Measurements from ENCODE around the gene BSN.

BSN gene

GRCh38 chr3:49553692-49554632 lies at the start of gene BSN:
TSS of gene BSN (plus strand) at chr3:49554477. CDS start at chr3:49554603, 126 bp downstream.
- DNase-seq: peak; percentile 89

DNA sequence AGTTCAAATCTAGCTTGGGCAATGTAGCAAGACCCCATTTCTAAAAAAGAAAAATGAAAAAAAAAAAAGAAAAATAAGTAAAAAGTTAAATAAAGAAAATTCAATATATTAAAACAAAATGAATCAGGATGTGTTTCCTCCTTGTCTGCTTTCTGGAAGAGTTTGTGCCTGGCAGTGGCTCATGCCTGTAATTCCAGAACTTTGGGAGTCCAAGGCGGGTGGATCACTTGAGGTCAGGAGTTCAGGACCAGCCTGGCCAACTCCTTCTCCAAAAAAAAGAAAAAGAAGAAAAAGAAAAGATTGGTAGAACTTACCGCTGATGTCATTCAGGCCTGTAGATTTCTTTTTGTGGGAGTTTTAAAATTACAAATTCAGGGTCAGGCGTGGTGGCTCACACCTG lies 47.4 kb upstream of the BSN start:
- DNase-seq: no peak

DNA sequence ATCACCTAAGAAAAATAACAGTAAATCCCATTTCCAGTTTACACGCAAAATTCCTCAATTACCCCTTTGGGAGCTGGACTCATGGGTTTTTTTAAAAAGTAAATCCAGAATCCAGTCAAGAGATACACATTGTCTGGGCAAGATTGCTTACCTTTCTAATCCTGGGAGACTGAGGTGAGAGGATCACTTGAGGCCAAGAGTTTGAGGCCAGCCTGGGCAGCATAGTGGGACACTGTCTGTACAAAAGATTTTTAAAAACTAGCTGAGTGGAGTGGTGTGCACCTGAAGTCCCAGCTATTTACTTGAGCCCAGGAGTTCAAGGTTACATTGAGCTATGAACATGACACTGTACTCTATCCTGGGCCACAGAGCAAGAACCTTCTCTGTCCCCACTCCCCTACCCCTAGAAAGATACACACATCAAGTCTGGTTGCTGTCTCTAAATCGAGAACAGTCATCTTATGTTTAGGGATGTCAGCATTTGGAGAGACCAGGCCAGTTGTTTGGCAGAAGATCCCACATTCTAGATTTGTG lies 45.2 kb upstream of the BSN start:
- no peak for DNase-seq

- DNase-seq: no peak
These were observed 42.6 kb upstream of the BSN start for GRCh38 chr3:49511639-49512038.

GRCh38 chr3:49512781-49513355 lies 41.4 kb upstream of the BSN start:
- DNase-seq: no peak

DNA sequence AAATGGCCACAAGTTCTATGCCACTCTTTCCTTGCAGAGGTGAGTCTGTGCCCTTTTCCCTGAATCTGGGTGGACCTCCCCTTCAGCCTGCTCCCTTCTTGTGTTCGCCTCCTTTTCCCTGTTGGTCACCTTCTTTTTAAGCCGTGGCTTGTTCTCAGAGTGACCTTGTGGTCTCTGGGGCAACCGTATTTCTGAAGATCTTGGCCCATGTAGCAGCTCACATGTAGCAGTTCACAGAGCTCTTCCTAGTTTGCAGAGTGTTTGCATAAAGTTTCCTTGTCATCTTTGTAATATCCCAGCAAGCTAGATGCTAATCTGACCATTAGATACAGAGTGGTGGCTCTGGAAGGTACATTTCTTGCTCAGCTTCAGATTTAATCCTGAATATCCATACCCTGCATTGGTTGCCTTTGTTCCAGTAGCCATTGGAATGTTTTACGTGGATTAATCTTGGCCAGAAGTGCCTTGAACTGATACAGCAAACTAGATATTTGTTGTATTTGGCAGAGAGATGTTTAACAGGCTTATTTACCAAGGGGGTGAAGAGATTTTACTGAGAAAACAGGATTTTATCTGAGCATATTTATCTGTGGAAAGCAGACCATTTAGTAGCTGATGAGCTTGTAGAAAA lies 40.7 kb upstream of the BSN start:
- no peak for DNase-seq

DNA sequence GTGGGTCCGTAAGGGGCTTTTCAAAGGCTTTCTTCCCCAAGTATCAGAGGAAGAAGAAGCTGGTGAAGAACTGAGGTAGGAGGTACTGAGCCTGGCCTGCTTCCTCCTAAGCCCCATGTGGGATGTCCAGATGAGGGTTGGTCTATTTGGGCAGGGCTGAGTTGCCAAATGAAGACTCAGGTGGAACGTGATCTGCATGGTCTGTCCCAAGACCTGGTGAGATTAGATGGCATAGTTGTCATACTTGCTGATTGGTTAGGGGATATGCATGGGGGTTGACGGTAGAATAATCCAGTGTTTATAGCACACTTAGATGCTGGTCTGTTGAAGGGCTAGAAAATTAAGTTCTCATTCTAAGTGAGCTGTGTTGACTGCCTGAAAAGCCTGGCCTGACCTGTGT lies 36.3 kb upstream of the BSN start:
- DNase-seq: no peak

GRCh38 chr3:49518441-49518840 lies 35.8 kb upstream of the BSN start:
- no peak for DNase-seq

DNA sequence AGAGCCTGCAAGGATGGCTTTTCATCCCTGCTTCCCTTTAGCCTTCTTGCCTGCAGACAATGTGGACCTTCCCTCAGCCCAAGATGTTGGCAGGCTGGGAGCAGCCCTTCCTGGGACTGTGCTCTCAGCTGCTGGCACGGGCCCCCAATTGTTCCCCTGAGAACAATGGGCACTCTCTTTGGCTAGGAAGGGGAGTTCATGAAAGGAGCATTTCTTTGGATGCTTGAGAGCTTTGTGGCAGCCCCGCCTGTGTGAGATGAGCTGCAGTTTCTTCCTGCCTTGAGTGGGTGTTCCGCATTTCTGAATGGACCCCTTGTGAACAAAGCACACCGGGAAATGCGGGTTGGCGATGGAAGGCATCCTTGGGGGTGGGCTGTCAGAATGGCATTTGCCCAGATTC lies 35.0 kb upstream of the BSN start:
- no peak for DNase-seq

GRCh38 chr3:49519916-49520385 lies 34.3 kb upstream of the BSN start:
- no peak for DNase-seq

DNA sequence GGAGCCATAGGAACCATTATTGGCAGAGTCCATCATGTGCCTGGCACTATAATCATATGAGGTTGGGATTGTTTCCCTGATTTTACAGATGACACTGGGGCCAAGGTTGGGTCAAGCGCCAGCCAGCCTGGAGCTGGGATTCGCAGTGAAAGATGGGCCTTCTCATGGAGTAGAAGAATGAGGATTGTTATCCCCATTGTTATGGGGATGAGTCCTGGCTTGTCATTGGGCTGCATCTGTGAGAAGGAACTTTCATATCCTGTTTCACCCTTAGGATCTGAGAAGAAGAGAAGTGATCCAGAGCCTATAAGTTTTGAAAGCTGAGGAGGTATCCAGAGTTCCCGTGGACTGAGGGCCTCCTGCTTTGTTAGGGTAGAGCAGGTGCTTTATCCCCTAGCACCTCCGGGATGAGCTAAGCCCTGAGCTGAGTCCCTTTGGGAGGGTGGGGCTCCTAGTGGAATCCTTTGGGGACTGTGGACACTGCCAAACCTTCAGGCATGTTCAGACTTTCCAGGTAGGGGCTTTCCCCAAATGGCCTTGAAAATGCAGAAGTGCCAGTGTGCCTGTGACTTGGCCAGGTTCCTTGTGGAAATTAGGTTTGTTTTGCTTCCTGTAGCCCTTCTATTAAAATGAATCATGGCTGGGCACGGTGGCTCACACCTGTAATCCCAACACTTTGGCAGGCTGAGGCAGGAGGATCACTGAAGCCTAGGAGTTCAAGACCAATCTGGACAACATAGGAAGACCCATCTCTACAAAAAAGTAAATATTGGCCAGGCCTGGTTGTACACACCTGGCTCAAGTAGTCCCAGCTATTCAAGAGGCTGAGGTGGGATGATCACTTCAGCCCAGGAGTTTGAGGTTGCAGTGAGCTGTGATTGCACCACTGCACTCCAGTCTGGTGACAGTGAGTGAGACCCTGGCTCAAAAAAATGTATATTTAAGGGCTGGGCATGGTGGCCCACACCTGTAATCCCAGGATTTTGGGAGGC lies 30.2 kb upstream of the BSN start:
- no peak for DNase-seq

- no peak for DNase-seq
These were observed 24.7 kb upstream of the BSN start for GRCh38 chr3:49529567-49529966.

GRCh38 chr3:49530231-49530630 lies 24.0 kb upstream of the BSN start:
- DNase-seq: no peak

- DNase-seq: no peak
These were observed 23.6 kb upstream of the BSN start for GRCh38 chr3:49530701-49531100.

DNA sequence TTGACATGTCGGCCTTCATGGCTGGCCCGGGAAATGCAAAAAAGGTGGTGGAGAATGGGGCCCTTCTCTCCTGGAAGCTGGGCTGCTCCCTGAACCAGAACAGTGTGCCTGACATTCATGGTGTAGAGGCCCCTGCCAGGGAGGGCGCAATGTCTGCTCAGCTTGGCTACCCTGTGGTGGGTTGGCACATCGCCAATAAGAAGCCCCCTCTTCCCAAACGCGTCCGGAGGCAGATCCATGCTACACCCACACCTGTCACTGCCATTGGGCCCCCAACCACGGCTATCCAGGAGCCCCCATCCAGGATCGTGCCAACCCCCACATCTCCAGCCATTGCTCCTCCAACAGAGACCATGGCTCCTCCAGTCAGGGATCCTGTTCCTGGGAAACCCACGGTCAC lies 23.1 kb upstream of the BSN start:
- no peak for DNase-seq

GRCh38 chr3:49531715-49532114 lies 22.6 kb upstream of the BSN start:
- DNase-seq: no peak

DNA sequence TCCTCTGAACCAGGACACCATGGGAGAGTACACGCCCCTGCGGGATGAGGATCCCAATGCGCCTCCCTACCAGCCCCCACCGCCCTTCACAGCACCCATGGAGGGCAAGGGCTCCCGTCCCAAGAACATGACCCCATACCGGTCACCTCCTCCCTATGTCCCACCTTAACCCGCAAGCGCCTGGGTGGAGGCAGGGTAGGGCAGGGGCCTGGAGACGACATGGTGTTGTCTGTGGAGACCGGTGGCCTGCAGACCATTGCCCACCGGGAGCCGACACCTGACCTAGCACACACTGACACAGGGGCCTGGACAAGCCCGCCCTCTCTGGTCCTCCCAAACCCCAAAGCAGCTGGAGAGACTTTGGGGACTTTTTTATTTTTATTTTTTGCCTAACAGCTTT lies 21.2 kb upstream of the BSN start:
- DNase-seq: no peak

GRCh38 chr3:49533786-49534519 lies 20.3 kb upstream of the BSN start:
- no peak for DNase-seq

- peak; percentile 72 for DNase-seq
These were observed 19.5 kb upstream of the BSN start for GRCh38 chr3:49534581-49535441.

Measured in NCI-H2227 treated with DMSO at 0.1 percent for 48 hours (cell line).